AG04449 (cell line): ENCODE data around the gene ENTHD1.

ENCODE experiments used
- CTCF ChIA-PET: fragments of 350-600 bp; formaldehyde crosslinking; extraction: SDS; loops from one replicate; lab custom pipeline; 2021; ENCODE audit warnings: antibody characterized with exemption; lab: Yijun Ruan, JAX
- POLR2A ChIA-PET: fragments of 400-600, 350-600 bp; formaldehyde crosslinking; extraction: SDS; loops from one replicate; lab custom pipeline; 2020; ENCODE audit warnings: antibody characterized with exemption, inconsistent platforms; lab: Yijun Ruan, JAX
- DNase-seq: peaks from one replicate; pipeline ENCODE4 v3.0.0-alpha.2; 2010; ENCODE audit warnings: low read depth, low spot score
- H3K4me3 ChIP-seq: 2 replicates; pipeline ENCODE4 v1.5.1; 2011; ENCODE audit warnings: low read depth, mild to moderate bottlenecking, control low read depth, low read length
- CTCF ChIP-seq: IDR thresholded peaks from one replicate; pipeline ENCODE4 v1.5.1; 2011; ENCODE audit warnings: mild to moderate bottlenecking, moderate library complexity, low read length, control low read depth, inconsistent platforms; ENCODE audit not compliant: insufficient read depth; ENCODE audit errors: missing control alignments

Gene ENTHD1

GRCh38 chr22:39700565-39700964 lies 193.0 kb downstream of the ENTHD1 start:
- no peak for TF ChIP-seq CTCF
- ChIA-PET CTCF (no interaction called here), POLR2A (no interaction called here)
- H3K4me3 ChIP-seq: no peak overlapping the region
- no peak for DNase-seq

- POLR2A ChIA-PET: no interaction called here
- no peak for TF ChIP-seq CTCF
- CTCF ChIA-PET: no interaction called here
- no peak overlapping the region for H3K4me3 ChIP-seq
- DNase-seq: no peak
Measured at GRCh38 chr22:39699631-39700360, 193.8 kb downstream of the ENTHD1 start.

GRCh38 chr22:39697790-39698430 lies 195.7 kb downstream of the ENTHD1 start:
- no peak for DNase-seq
- ChIA-PET POLR2A (no interaction called here), CTCF (no interaction called here)
- no peak overlapping the region for H3K4me3 ChIP-seq
- no peak for TF ChIP-seq CTCF

GRCh38 chr22:39693943-39694500 lies 199.5 kb downstream of the ENTHD1 start:
- no peak overlapping the region for H3K4me3 ChIP-seq
- DNase-seq: no peak
- TF ChIP-seq CTCF: no peak
- ChIA-PET CTCF (no interaction called here), POLR2A (no interaction called here)
